HUES6 (cell line): ENCODE data around the gene DPAGT1.
A peak's percentile ranks its signal among the peaks of the same experiment; 100 is the strongest.

Experiments
- H3K27ac ChIP-seq: 2 replicates; pipeline ENCODE4 v1.7.0; 2013; ENCODE audit warnings: low read depth, mild to moderate bottlenecking, low read length, inconsistent platforms
- H3K27me3 ChIP-seq: 2 replicates; pipeline ENCODE4 v1.6.1; 2013; ENCODE audit warnings: low read length; ENCODE audit not compliant: control insufficient read depth, insufficient read depth
- H3K36me3 ChIP-seq: 2 replicates; pipeline ENCODE4 v1.6.1; 2013; ENCODE audit warnings: low read length; ENCODE audit not compliant: control insufficient read depth, insufficient read depth
- H3K4me1 ChIP-seq: 2 replicates; pipeline ENCODE4 v1.6.1; 2013; ENCODE audit warnings: low read length; ENCODE audit not compliant: control insufficient read depth, insufficient read depth
- H3K4me3 ChIP-seq: 2 replicates; pipeline ENCODE4 v1.5.1; 2013; ENCODE audit warnings: low read depth, low read length
- H3K9ac ChIP-seq: one replicate; pipeline ENCODE4 v1.6.1; 2013; ENCODE audit warnings: mild to moderate bottlenecking, low read length
- H3K9me3 ChIP-seq: 2 replicates; pipeline ENCODE4 v1.6.1; 2013; ENCODE audit warnings: low read depth, low read length; ENCODE audit not compliant: control insufficient read depth, insufficient read depth

DPAGT1 gene

GRCh38 chr11:119092880-119093842 is 8.5 kb downstream of the DPAGT1 start:
- Histone ChIP-seq H3K27ac (no peak overlapping the region), H3K36me3 (peaks cover 70% of the 10 kb centered on the region), H3K9me3 (no peaks in the 10 kb centered on the region), H3K4me1 (peaks cover 14% of the 10 kb centered on the region), H3K27me3 (no peaks in the 10 kb centered on the region), H3K9ac (peak overlapping the region; percentile 96), H3K4me3 (peak overlapping the region; percentile 96)

DNA sequence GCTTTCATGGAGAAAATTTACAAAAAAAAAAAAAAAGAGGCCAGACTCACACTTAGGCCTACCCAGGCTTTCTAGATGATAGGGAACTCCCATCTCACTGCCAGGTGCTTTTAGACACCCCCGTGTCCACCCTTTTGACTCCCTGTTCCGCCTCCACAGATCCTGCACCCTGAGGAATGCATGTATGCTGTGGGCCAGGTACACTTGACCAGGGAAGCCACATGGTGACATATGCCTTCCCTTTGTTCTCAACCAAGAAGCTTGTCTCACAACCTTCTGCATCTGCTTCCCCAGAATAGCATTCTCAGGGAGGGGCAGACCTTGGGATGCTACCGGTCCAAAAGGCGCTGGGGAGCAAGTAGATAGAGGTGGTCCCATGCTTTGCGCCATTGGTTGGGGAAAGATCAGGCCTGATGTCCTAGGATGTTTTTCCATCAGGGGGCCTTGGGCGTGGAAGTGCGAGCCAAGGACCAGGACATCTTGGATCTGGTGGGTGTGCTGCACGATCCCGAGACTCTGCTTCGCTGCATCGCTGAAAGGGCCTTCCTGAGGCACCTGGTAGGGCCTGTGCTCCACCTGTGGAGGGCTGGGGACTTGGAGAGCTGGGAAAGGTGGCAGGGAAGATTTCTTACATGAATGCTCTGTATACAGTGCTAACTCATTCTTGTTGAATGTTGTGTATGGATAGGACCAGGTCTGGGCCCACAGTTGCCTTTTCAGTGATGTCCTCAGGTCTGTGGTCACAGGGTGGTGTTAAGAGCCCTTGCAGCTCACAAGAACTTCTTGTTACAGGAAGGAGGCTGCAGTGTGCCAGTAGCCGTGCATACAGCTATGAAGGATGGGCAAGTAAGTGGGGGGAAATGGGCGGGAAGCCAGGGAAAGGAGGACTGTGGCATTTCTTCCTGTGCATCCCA is 9.4 kb downstream of the DPAGT1 start:
- Histone ChIP-seq H3K27ac (no peak overlapping the region), H3K27me3 (no peaks in the 10 kb centered on the region), H3K9ac (no peak overlapping the region), H3K4me1 (peaks cover 14% of the 10 kb centered on the region), H3K36me3 (peaks cover 61% of the 10 kb centered on the region), H3K4me3 (peak overlapping the region; percentile 96), H3K9me3 (no peaks in the 10 kb centered on the region)

DNA sequence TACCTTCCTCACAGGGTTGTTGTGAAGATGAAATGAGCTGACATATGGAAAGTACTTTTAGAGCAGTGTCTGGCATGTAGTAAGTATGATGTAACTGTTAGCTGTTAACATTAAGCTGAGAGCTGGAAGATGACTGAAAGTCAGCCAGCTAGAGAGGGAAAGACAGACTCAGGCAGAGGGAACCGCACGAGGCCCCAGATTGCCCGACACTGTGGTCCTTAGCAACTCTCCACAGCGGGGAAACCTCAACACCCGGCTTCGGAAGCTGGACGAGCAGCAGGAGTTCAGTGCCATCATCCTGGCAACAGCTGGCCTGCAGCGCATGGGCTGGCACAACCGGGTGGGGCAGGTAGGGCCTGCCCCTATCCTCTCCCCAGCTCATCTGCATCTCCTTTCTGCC is 10.5 kb downstream of the DPAGT1 start:
- Histone ChIP-seq H3K9ac (no peak overlapping the region), H3K27me3 (no peaks in the 10 kb centered on the region), H3K4me3 (no peak overlapping the region), H3K36me3 (peaks cover 52% of the 10 kb centered on the region), H3K4me1 (peaks cover 14% of the 10 kb centered on the region), H3K27ac (no peak overlapping the region), H3K9me3 (no peaks in the 10 kb centered on the region)

DNA sequence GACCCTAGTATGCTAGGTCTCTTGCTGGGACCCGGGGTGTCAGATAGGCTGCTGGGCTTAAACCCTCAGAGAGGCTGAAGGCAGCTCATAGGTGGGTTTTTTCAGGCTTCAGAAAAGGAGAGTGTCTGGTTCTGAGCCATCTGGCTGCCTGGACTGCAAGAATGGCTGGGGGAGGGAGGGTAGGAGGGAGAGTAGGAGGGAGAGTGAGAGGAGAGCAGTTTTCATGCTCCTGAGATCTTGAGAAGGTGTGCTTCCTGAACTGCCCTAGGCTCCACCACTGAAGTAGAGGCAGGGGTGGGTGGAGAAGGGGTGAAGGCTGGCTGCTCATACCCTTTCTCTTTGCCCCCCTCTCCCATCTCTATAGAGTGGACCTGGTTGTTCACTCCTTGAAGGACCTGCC is 12.3 kb downstream of the DPAGT1 start:
- H3K27me3 ChIP-seq: no peaks in the 10 kb centered on the region
- H3K9ac ChIP-seq: no peak overlapping the region
- H3K4me3 ChIP-seq: no peak overlapping the region
- H3K4me1 ChIP-seq: peaks cover 19% of the 10 kb centered on the region
- H3K36me3 ChIP-seq: peaks cover 52% of the 10 kb centered on the region
- H3K27ac ChIP-seq: no peak overlapping the region
- H3K9me3 ChIP-seq: no peaks in the 10 kb centered on the region

GRCh38 chr11:119088406-119088805 is 13.2 kb downstream of the DPAGT1 start:
- Histone ChIP-seq H3K4me1 (peaks cover 19% of the 10 kb centered on the region), H3K36me3 (peaks cover 43% of the 10 kb centered on the region), H3K27me3 (no peaks in the 10 kb centered on the region), H3K9ac (no peak overlapping the region), H3K4me3 (no peak overlapping the region), H3K27ac (no peak overlapping the region), H3K9me3 (no peaks in the 10 kb centered on the region)

- no peak overlapping the region for H3K27ac ChIP-seq
- H3K9ac ChIP-seq: peak overlapping the region; percentile 23
- peaks cover 14% of the 10 kb centered on the region; the same call in 1 of the 2 replicates for H3K4me1 ChIP-seq
- no peaks in the 10 kb centered on the region for H3K9me3 ChIP-seq
- no peaks in the 10 kb centered on the region for H3K27me3 ChIP-seq
- H3K36me3 ChIP-seq: peaks cover 37% of the 10 kb centered on the region
- H3K4me3 ChIP-seq: no peak overlapping the region
Measured at GRCh38 chr11:119087747-119088241, 13.9 kb downstream of the DPAGT1 start.

DNA sequence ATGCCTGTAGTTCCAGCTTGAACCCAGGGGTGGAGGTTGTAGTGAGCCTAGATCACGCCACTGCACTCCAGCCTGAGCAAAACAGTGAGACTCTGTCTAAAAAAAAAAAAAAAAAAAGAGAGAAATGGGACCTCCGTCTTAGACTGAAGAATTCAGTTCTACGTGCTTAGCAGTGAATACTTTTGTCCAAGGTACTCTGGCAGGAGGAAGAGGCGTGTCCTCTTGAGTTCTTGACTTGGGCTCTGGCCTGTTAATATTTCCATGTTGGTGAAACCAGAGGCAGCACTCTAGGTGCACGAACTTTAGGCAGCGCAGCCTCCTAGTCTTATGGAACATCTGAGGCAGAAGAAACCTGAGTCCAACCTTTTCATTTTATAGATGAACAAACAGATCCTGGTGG is 14.5 kb downstream of the DPAGT1 start:
- no peaks in the 10 kb centered on the region for H3K9me3 ChIP-seq
- H3K36me3 ChIP-seq: peaks cover 34% of the 10 kb centered on the region
- no peaks in the 10 kb centered on the region for H3K27me3 ChIP-seq
- H3K4me1 ChIP-seq: peaks cover 8% of the 10 kb centered on the region; the same call in 1 of the 2 replicates
- H3K9ac ChIP-seq: peak overlapping the region; percentile 23
- H3K4me3 ChIP-seq: no peak overlapping the region
- H3K27ac ChIP-seq: no peak overlapping the region

- Histone ChIP-seq H3K4me3 (peak overlapping the region; percentile 89), H3K27ac (peak overlapping the region; percentile 95), H3K36me3 (peaks cover 36% of the 10 kb centered on the region), H3K9ac (peak overlapping the region; percentile 90), H3K4me1 (peaks cover 8% of the 10 kb centered on the region; the same call in 1 of the 2 replicates), H3K27me3 (no peaks in the 10 kb centered on the region), H3K9me3 (no peaks in the 10 kb centered on the region)
Measured at GRCh38 chr11:119085437-119085847, 16.2 kb downstream of the DPAGT1 start.

- peaks cover 8% of the 10 kb centered on the region; the same call in 1 of the 2 replicates for H3K4me1 ChIP-seq
- peak within 1 kb of the TSS; percentile 90 for H3K9ac ChIP-seq
- H3K27ac ChIP-seq: peak within 1 kb of the TSS; percentile 95
- peak within 1 kb of the TSS; percentile 89 for H3K4me3 ChIP-seq
- H3K36me3 ChIP-seq: peaks cover 34% of the 10 kb centered on the region
- no peaks in the 10 kb centered on the region for H3K27me3 ChIP-seq
- no peaks in the 10 kb centered on the region for H3K9me3 ChIP-seq
Measured at GRCh38 chr11:119084663-119085436, 16.8 kb downstream of the DPAGT1 start, which contains the start of gene HMBS. Gene HMBS, plus strand, starts transcription at chr11:119084881. Its CDS starts 153 bp downstream, at chr11:119085034.

DNA sequence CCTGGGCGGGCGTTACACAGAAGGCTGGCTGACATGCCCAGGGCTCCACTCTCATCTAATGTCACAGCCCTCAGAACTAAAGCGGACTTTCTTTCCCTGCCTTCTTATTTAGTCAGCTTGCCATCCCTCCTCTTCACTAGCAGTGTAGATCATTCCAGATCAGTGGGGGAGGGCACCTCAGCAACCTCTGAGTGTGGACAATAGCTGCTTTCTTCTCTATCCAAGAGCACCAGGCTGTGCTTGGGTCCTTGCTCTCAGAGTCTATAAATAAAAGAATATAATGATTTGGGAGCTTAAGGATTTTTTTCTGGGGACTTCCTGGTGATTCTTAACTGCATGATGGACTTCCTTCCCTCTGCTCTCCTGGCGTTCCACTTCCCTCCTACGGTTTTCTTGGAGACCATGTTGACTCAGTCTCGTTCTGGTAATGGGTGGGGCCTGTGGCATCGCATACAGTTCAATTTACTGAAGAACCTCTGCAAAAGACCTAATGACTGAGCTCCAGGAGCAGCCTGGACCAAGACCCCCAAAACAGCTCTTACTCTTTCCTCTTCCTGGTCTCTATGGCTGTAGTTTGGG is 19.9 kb downstream of the DPAGT1 start:
- peaks cover 55% of the 10 kb centered on the region for H3K36me3 ChIP-seq
- no peaks in the 10 kb centered on the region for H3K9me3 ChIP-seq
- H3K9ac ChIP-seq: no peak overlapping the region
- H3K4me3 ChIP-seq: no peak overlapping the region
- H3K4me1 ChIP-seq: peaks cover 8% of the 10 kb centered on the region; the same call in 1 of the 2 replicates
- H3K27ac ChIP-seq: no peak overlapping the region
- no peaks in the 10 kb centered on the region for H3K27me3 ChIP-seq
